HG03439 (cell line): ENCODE data around the gene ANKRD11.
"Not testable (repeated sequence)": the region's sequence is repeated elsewhere in the genome, so short reads cannot be mapped to it uniquely, and the experiment has no call there.

Experiments used
- ATAC-seq: cut with Tn5 transposase; IDR thresholded peaks from one replicate; pipeline ENCODE4 v1.9.1; 2021; ENCODE audit warnings: mild to moderate bottlenecking, moderate library complexity; ENCODE audit not compliant: unreplicated experiment

Gene ANKRD11

GRCh38 chr16:89304941-89305705 lies 185.2 kb downstream of the ANKRD11 start:
- ATAC-seq = no peak

GRCh38 chr16:89304181-89304851 lies 186.0 kb downstream of the ANKRD11 start:
- no peak for ATAC-seq

GRCh38 chr16:89303617-89304016 lies 186.7 kb downstream of the ANKRD11 start:
- ATAC-seq = no peak

GRCh38 chr16:89300976-89301360 lies 189.4 kb downstream of the ANKRD11 start:
- ATAC-seq = no peak

- no peak for ATAC-seq
These were observed 189.9 kb downstream of the ANKRD11 start for GRCh38 chr16:89300311-89300975.

GRCh38 chr16:89299357-89300111 lies 190.8 kb downstream of the ANKRD11 start:
- ATAC-seq = not testable (repeated sequence)

- no peak for ATAC-seq
These were observed 191.6 kb downstream of the ANKRD11 start for GRCh38 chr16:89298623-89299225.

GRCh38 chr16:89297910-89298545 lies 192.3 kb downstream of the ANKRD11 start:
- no peak for ATAC-seq

- no peak for ATAC-seq
These were observed 193.0 kb downstream of the ANKRD11 start for GRCh38 chr16:89297156-89297874.

- no peak for ATAC-seq
These were observed 194.4 kb downstream of the ANKRD11 start for GRCh38 chr16:89295915-89296314.

- no peak for ATAC-seq
These were observed 195.1 kb downstream of the ANKRD11 start for GRCh38 chr16:89295071-89295900.

GRCh38 chr16:89294486-89294885 lies 195.9 kb downstream of the ANKRD11 start:
- no peak for ATAC-seq

GRCh38 chr16:89293276-89294143 lies 196.9 kb downstream of the ANKRD11 start:
- ATAC-seq = no peak

GRCh38 chr16:89292443-89293078 lies 197.8 kb downstream of the ANKRD11 start:
- no peak for ATAC-seq

- no peak for ATAC-seq
These were observed 198.6 kb downstream of the ANKRD11 start for GRCh38 chr16:89291776-89292175.

- no peak for ATAC-seq
These were observed 199.0 kb downstream of the ANKRD11 start for GRCh38 chr16:89291363-89291762.

- no peak for ATAC-seq
These were observed 199.5 kb downstream of the ANKRD11 start for GRCh38 chr16:89290887-89291286.
